ENCODE results near the gene SLC46A1. TPM values are rescaled to one million over a fixed set of nuclear protein-coding genes. Genes with fewer than 3 reads are reported as not detected.

Gene SLC46A1
- total RNA-seq, 1 donor from 2014 or later, result 5.3 TPM

DNA sequence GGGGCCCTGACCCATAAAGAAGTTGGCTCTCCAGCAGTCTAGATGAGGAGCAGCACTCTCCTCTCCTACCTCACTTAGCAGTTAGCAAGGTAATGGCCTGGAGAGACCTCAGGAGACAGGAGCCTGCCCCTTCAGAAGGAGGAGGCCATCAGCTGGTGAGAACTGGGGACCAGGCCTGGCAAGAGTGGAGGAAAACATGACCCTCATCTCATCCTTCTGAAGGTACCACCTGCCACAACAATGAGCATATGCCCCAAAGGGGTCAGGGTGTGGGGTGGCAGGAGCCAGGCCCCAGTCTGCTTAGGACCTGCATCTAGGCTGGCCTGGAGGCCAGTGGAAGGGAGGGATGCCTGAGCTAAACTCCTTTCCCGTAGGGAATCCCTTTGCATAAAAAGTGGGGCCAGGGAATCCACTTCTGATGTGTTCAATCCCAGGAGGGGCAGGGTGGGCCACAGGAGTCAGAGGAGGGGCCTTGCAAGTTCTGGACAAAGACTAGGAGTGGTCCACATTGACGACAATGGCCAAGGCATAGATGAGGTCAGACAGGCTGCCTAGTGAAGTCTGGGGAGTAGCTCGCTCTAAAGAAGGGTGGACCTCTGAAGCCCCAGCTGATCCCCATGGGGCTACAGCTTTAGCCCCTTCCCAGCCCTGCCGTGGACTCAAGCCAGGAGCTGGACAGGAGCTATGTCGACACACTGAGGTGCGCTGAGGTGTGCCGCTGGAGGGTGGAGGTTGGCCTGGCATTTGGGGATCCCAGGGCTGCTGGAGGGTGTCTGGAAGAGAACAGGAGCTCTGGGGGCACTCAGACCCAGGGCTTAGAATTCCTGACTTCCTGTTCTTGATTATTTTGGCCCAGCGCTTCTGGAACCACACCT lies 42.0 kb downstream of the SLC46A1 start:
- TF ChIP-seq, protein P1, sequence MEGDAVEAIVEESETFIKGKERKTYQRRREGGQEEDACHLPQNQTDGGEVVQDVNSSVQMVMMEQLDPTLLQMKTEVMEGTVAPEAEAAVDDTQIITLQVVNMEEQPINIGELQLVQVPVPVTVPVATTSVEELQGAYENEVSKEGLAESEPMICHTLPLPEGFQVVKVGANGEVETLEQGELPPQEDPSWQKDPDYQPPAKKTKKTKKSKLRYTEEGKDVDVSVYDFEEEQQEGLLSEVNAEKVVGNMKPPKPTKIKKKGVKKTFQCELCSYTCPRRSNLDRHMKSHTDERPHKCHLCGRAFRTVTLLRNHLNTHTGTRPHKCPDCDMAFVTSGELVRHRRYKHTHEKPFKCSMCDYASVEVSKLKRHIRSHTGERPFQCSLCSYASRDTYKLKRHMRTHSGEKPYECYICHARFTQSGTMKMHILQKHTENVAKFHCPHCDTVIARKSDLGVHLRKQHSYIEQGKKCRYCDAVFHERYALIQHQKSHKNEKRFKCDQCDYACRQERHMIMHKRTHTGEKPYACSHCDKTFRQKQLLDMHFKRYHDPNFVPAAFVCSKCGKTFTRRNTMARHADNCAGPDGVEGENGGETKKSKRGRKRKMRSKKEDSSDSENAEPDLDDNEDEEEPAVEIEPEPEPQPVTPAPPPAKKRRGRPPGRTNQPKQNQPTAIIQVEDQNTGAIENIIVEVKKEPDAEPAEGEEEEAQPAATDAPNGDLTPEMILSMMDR (IDR thresholded peaks at IDR 0.05; ENCODE audit: unreplicated experiment), result no peak
- Mint-ChIP-seq H3K27me3 (ENCODE audit: unreplicated experiment) (no peaks in the 10 kb centered on the region), H3K9me3 (ENCODE audit: unreplicated experiment) (no peaks in the 10 kb centered on the region), H3K4me1 (ENCODE audit: unreplicated experiment) (no peaks in the 10 kb centered on the region), H3K4me3 (ENCODE audit: unreplicated experiment) (no peak overlapping the region), H3K36me3 (ENCODE audit: low read depth, unreplicated experiment) (peaks cover 20% of the 10 kb centered on the region), H3K27ac (ENCODE audit: unreplicated experiment) (no peak overlapping the region)
- DNase-seq (ENCODE audit: low spot score), result no peak

DNA sequence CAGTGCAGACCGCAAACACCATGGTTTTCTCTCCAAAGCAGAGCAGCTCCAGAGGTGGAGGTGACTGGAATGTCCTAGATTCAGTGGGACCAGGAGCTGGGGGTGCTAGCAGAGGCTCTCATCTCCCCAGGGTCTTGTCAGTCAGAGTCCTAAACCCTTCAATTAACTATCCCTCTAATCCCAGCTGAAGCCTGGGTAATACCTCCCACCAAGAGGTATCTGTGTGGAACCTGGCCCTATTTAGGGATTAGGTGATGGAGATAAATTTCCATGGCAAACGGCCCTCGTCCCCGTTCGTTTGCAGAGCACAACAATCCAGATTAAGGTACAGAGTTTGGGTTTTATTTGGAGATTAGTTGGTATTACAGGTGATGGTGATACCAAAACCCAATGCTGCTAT lies 42.8 kb downstream of the SLC46A1 start:
- peaks cover 3% of the 10 kb centered on the region for H3K4me1 Mint-ChIP-seq (ENCODE audit: unreplicated experiment)
- DNase-seq (ENCODE audit: low spot score), result no peak
- H3K27me3 Mint-ChIP-seq (ENCODE audit: unreplicated experiment), result no peaks in the 10 kb centered on the region
- no peak overlapping the region for H3K4me3 Mint-ChIP-seq (ENCODE audit: unreplicated experiment)
- H3K27ac Mint-ChIP-seq (ENCODE audit: unreplicated experiment), result no peak overlapping the region
- TF ChIP-seq, protein P1 (IDR thresholded peaks at IDR 0.05; ENCODE audit: unreplicated experiment), result no peak
- peaks cover 21% of the 10 kb centered on the region for H3K36me3 Mint-ChIP-seq (ENCODE audit: low read depth, unreplicated experiment)
- no peaks in the 10 kb centered on the region for H3K9me3 Mint-ChIP-seq (ENCODE audit: unreplicated experiment)

GRCh38 chr17:28357901-28358197 lies 48.2 kb downstream of the SLC46A1 start:
- H3K4me3 Mint-ChIP-seq (ENCODE audit: unreplicated experiment), result peak overlapping the region; percentile 96
- peaks cover 6% of the 10 kb centered on the region for H3K27me3 Mint-ChIP-seq (ENCODE audit: unreplicated experiment)
- H3K36me3 Mint-ChIP-seq (ENCODE audit: low read depth, unreplicated experiment), result peaks cover 40% of the 10 kb centered on the region
- no peaks in the 10 kb centered on the region for H3K9me3 Mint-ChIP-seq (ENCODE audit: unreplicated experiment)
- TF ChIP-seq, protein P1 (IDR thresholded peaks at IDR 0.05; ENCODE audit: unreplicated experiment), result no peak
- peak overlapping the region; percentile 96 for H3K27ac Mint-ChIP-seq (ENCODE audit: unreplicated experiment)
- no peak for DNase-seq (ENCODE audit: low spot score)
- peaks cover 19% of the 10 kb centered on the region for H3K4me1 Mint-ChIP-seq (ENCODE audit: unreplicated experiment)

DNA sequence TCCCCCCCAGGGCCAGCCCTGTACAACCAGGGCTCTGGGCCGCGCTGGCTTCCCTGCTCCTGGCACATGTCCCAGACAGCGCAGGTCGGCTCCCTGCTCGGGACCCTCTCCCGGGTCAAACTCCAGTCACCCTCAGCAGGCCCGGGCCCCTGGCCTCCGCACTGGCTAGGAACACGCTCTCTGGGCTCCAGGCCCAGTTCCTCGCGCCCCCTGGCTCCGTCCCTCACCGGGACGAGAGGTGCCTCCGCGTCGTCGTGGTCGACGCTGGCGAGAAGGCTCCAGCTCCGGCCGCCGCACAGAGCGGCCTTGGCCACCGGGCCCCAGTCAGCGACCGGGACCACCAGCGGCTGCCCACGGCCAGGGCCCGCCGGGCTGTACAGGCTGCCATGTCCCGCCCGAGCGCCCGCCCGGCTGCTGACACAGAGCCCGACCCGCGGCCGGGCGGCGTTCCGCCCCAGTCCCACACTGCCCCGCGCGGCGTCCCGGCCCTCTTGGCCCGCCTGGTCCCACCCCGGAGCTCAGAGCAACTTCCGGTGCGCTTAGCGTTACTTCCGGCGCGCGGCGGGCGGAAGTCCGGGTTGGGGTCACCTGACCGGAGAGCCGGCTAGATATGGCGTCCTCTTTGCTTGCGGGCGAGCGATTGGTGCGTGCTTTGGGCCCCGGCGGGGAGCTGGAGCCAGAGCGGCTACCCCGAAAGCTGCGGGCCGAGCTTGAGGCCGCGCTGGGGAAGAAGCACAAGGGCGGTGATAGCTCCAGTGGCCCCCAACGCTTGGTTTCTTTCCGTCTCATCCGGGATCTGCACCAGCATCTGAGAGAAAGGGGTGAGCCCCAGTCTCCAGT lies 48.7 kb downstream of the SLC46A1 start, which contains the start of gene POLDIP2:
POLDIP2 (minus strand) TSS at position 467 of the 840 bp plus-strand sequence; CDS start at position 388, 79 bp downstream.
- peak; percentile 96 for DNase-seq (ENCODE audit: low spot score)

More for the DNA sequence above, 48.7 kb downstream of the SLC46A1 start, which contains the start of gene POLDIP2:
- Mint-ChIP-seq H3K27me3 (ENCODE audit: unreplicated experiment) (peaks cover 6% of the 10 kb centered on the region), H3K4me3 (ENCODE audit: unreplicated experiment) (peak within 1 kb of the TSS; percentile 96), H3K36me3 (ENCODE audit: low read depth, unreplicated experiment) (peaks cover 42% of the 10 kb centered on the region), H3K9me3 (ENCODE audit: unreplicated experiment) (no peaks in the 10 kb centered on the region), H3K4me1 (ENCODE audit: unreplicated experiment) (peaks cover 19% of the 10 kb centered on the region), H3K27ac (ENCODE audit: unreplicated experiment) (peak within 1 kb of the TSS; percentile 96)
- TF ChIP-seq, protein P1 (IDR thresholded peaks at IDR 0.05; ENCODE audit: unreplicated experiment), result no peak
